RWPE2 (cell line): Measurements from ENCODE around the gene PLPP1.
"Not testable (repeated sequence)": the region's sequence is repeated elsewhere in the genome, so short reads cannot be mapped to it uniquely, and the experiment has no call there.

Source experiments
- ATAC-seq: fragments of 200-7000 bp; cut with Tn5 transposase; 3 replicates; pipeline ENCODE4 v1.9.1; 2021; ENCODE audit warnings: low read depth
- DNase-seq: peaks from one replicate; pipeline ENCODE4 v3.0.0-alpha.2; 2020; ENCODE audit warnings: low spot score
- H3K27ac ChIP-seq: fragments of 450-650 bp; 2 replicates; pipeline ENCODE4 v1.5.1; 2017; ENCODE audit warnings: mild to moderate bottlenecking; ENCODE audit not compliant: poor library complexity, severe bottlenecking
- H3K27me3 ChIP-seq: fragments of 250-450 bp; sonication (Bioruptor Pico); 2 replicates; pipeline ENCODE4 v1.5.1; 2021; ENCODE audit warnings: mild to moderate bottlenecking, moderate library complexity; ENCODE audit not compliant: insufficient read depth, poor library complexity, severe bottlenecking
- H3K36me3 ChIP-seq: fragments of 250-450 bp; sonication (Bioruptor Pico); 2 replicates; pipeline ENCODE4 v1.5.1; 2020; ENCODE audit warnings: low read depth, mild to moderate bottlenecking, moderate library complexity
- H3K4me1 ChIP-seq: fragments of 250-450 bp; sonication (Bioruptor Pico); 2 replicates; pipeline ENCODE4 v1.5.1; 2021; ENCODE audit warnings: mild to moderate bottlenecking, moderate library complexity; ENCODE audit not compliant: insufficient read depth, poor library complexity, severe bottlenecking
- H3K4me3 ChIP-seq: fragments of 250-450 bp; sonication (Bioruptor Pico); 2 replicates; pipeline ENCODE4 v1.5.1; 2021; ENCODE audit warnings: mild to moderate bottlenecking, moderate library complexity; ENCODE audit not compliant: severe bottlenecking
- H3K9me3 ChIP-seq: fragments of 250-450 bp; sonication (Bioruptor Pico); 2 replicates; pipeline ENCODE4 v1.5.1; 2021; ENCODE audit warnings: mild to moderate bottlenecking, moderate library complexity; ENCODE audit not compliant: severe bottlenecking
- CTCF ChIP-seq: fragments of 450-650 bp; IDR thresholded peaks from one replicate; pipeline ENCODE4 v1.5.1; 2017; ENCODE audit warnings: mild to moderate bottlenecking, moderate library complexity; ENCODE audit not compliant: poor library complexity, severe bottlenecking

The PLPP1 gene

GRCh38 chr5:55509097-55509496 lies 25.7 kb downstream of the PLPP1 start:
- Histone ChIP-seq H3K4me3 (no peak overlapping the region), H3K36me3 (no peaks in the 10 kb centered on the region), H3K27ac (no peak overlapping the region), H3K27me3 (no peaks in the 10 kb centered on the region), H3K9me3 (no peaks in the 10 kb centered on the region), H3K4me1 (no peaks in the 10 kb centered on the region)
- TF ChIP-seq CTCF = no peak
- no peak for DNase-seq
- no peak for ATAC-seq

- DNase-seq (no peak), ATAC-seq (no peak)
- H3K4me3 ChIP-seq = no peak overlapping the region
- H3K27me3 ChIP-seq = no peaks in the 10 kb centered on the region
- no peak overlapping the region for H3K27ac ChIP-seq
- H3K4me1 ChIP-seq = no peaks in the 10 kb centered on the region
- no peak for TF ChIP-seq CTCF
- H3K9me3 ChIP-seq = no peaks in the 10 kb centered on the region
- no peaks in the 10 kb centered on the region for H3K36me3 ChIP-seq
These were observed 27.2 kb downstream of the PLPP1 start for GRCh38 chr5:55507574-55507973.

GRCh38 chr5:55505711-55506110 lies 29.1 kb downstream of the PLPP1 start:
- not testable (repeated sequence) for H3K4me1 ChIP-seq, DNase-seq, H3K4me3 ChIP-seq, H3K27me3 ChIP-seq, H3K9me3 ChIP-seq, H3K36me3 ChIP-seq, H3K27ac ChIP-seq, ATAC-seq

GRCh38 chr5:55503917-55504316 lies 30.8 kb downstream of the PLPP1 start:
- H3K9me3 ChIP-seq, DNase-seq, H3K27ac ChIP-seq, H3K4me1 ChIP-seq, ATAC-seq, H3K27me3 ChIP-seq, H3K4me3 ChIP-seq, H3K36me3 ChIP-seq: not testable (repeated sequence)

GRCh38 chr5:55502759-55503158 lies 32.0 kb downstream of the PLPP1 start:
- DNase-seq = no peak
- no peaks in the 10 kb centered on the region for H3K9me3 ChIP-seq
- no peak overlapping the region for H3K27ac ChIP-seq
- no peak overlapping the region for H3K4me3 ChIP-seq
- H3K27me3 ChIP-seq = no peaks in the 10 kb centered on the region
- TF ChIP-seq CTCF = no peak
- no peaks in the 10 kb centered on the region for H3K36me3 ChIP-seq
- ATAC-seq = no peak
- H3K4me1 ChIP-seq = no peaks in the 10 kb centered on the region

- H3K27me3 ChIP-seq = no peaks in the 10 kb centered on the region
- no peaks in the 10 kb centered on the region for H3K9me3 ChIP-seq
- DNase-seq (no peak), ATAC-seq (no peak)
- no peak overlapping the region for H3K27ac ChIP-seq
- no peak overlapping the region for H3K4me3 ChIP-seq
- H3K36me3 ChIP-seq = no peaks in the 10 kb centered on the region
- no peaks in the 10 kb centered on the region for H3K4me1 ChIP-seq
- no peak for TF ChIP-seq CTCF
These were observed 36.3 kb downstream of the PLPP1 start for GRCh38 chr5:55498457-55498856.
